Measurements from ENCODE around the gene DPP9.

DPP9 gene

DNA sequence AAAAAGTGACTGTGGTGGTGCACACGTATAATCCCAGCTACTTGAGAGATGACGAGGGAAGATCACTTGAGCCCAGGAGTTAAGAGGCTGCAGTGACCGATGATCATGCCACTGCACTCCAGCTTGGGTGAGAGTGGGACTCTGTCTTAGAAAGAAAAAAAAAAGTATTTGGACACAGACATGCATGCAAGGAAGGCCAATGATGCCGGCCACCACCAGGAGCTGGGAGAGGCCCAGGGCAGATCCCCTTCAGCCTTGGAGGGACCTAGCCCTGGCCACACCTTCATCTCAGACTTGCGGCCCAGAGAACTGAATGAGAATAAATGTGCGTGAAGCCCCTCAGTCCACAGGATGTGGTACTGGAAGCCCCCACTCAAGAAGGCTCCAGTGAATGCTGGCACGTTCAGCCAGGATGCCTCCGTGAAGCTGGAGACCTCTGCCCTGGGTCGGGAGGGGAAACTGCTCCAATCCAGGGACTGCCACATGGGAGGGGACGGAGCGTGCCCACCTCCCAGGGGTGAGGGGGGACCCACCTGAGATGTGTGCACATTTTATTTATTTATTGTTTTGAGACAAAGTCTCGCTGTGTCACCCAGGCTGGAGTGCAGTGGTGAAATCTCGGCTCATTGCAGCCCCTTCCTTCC, 69.7 kb downstream of the DPP9 start:
- no peak for DNase-seq

GRCh38 chr19:4652075-4652474, 71.6 kb downstream of the DPP9 start:
- no peak for DNase-seq

GRCh38 chr19:4650159-4650558, 73.5 kb downstream of the DPP9 start:
- DNase-seq = no peak

DNA sequence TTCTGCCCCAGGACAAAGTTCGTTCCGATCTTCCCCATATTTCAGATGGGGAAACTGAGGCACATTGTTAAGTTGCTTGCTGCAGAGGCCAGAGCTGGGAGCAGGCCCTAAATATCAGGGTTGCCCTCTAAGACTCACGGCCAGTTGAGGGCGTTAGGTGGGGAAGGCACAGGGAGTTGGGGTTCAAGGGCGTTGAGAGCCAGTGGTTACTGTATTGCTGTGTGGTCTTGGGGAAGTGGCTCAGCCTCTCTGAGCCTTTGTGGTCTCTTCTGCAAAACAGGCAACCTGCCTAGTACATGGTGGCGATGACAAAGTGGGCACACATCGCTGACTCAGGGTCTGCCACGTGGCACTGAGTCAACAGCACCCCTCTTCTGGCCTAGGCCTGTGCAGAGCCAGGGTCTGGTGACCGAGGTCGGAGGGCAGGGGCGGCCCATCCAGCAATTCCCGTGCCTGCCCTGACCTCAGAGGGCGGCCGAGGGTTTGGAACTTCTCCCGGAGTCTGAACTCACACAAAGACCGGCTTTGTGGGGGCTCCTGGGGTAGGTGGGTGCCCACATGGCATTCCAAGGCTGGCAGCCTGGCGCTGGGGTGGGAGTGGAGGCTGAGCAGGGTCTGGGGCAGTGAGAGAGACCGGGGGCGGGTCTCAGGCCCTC, 74.1 kb downstream of the DPP9 start:
- DNase-seq = no peak

DNA sequence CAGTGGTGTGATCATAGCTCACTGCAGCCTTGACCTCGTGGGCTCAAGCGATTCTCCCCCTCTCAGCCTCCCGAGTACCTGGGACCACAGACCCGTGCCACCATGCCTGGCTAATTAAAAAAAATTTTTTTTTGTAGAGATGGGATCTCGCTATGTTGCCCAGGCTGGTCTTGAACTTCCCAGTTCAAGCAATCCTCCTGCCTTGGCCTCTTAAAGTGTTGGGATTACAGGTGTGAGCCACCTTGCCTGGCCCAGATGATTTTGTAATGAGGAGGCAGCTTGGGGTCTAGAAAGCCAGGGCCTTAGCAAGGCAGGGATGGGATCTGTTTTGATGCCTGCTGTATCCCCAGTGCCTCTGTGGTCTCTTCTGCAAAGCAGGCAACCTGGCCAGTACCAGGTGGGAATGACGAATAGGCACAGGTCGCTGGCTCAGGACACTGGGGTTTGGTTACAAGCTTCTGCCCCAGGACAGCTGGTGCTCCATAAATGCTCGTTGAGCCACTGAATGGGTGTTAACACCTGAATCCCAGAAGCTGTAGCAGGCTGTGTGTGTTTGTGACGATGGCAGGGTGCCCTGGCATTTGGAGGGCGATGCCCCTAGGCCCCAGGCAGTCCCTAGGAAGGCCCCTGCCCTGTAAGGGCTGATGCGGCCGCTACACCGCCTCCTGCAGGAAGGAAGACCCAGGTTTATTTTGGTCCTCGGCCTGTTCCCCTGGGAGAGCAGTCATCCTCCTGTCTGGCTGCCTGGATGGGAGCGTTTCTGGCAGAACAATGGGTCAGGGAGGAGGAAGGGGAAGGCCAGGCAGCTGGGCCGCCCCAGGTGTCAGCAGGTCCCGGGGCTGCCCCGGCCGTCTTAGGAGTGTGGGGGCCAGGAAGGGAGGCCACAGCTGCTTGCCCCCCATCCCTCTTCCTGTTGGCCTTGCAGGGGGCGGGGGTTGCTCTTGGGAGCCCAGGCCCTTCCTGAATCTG, 75.7 kb downstream of the DPP9 start:
- peak; percentile 83 for DNase-seq

DNA sequence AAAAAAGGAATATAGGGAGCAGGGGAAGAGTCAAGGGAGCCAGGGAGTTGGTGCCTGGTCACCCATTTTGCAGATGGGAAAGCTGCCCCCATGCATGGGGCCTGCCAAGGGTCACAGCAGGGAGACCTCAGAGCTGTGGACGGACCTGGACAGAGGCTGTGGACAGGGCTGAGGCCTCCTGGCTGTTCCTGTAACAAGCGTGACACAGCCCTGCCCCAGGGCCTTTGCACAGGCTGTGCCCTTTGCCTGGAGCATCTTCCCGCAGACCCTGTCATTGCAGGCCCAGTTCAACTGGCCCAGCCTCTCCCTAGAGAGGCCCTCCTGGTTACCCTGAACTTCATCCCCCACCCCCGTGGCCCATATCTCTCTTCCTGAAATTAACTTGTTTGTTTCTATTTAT, 77.9 kb downstream of the DPP9 start:
- no peak for DNase-seq

GRCh38 chr19:4642625-4643024, 81.0 kb downstream of the DPP9 start:
- DNase-seq = no peak

DNA sequence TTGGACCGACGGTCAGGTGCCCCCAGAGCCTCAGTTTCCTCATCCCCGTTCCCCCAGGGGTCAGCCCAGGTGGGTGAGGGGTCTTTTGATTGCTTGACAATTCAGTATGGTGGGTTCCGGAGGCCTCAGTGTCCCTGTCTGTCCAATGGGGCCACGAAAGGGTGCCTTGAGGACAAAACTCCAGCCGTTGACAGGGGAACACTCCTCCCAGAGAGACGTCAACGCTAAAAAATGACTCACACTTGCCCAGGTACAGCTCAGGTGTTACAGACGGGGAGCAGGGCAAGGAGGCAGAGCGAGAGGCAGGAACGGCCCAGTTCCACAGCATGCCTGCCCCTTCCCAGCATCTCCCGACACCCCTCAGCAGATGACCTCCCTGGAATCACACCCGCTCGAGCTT, 82.5 kb downstream of the DPP9 start:
- no peak for DNase-seq

GRCh38 chr19:4640247-4641000, 83.2 kb downstream of the DPP9 start:
- no peak for DNase-seq

- peak; percentile 61 for DNase-seq
Measured at GRCh38 chr19:4639531-4640246, 84.0 kb downstream of the DPP9 start.

DNA sequence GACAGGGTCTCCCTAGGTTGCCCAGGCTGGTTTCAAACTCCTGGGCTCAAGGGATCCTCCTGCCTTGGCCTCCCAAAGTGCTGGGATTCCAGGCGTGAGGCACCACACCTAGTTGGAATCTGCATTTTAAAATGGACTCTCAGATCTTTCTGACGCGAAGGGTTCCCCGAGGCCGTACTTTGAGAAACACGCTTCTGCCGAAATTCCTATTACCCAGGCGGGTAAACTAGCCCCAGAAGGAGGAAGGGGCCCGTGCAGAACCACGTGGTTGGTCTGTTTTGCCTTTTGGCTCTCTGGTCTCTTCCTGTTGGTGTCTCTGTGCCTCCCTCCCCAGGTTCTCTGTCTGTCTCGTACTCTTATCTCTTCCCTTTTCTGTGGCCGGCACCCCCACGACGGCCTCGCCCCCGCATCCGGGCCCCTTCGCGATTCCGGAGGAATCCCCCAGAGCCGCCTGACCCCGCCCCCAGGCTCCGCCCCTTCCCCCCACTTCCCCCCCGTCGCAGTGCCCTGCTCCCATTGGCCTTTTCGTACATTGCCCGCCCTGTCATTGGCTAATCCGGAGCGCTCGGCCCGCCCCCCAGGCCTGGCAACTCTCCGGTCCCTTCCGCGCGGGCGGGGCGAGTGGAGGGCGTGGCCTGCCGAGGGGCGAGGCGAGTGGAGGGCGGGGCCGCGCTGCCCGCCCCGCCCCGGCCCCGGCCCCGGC, 84.7 kb downstream of the DPP9 start, which contains the start of gene TNFAIP8L1:
TNFAIP8L1 (plus strand) TSS at position 689 of the 703 bp plus-strand sequence. CDS start 12,354 bp downstream, outside the sequence.
- DNase-seq = peak; percentile 97

- DNase-seq = peak; percentile 71
Measured at GRCh38 chr19:4638317-4638716, 85.3 kb downstream of the DPP9 start.

GRCh38 chr19:4636761-4637160, 86.9 kb downstream of the DPP9 start:
- no peak for DNase-seq

- DNase-seq = peak; percentile 82
Measured at GRCh38 chr19:4636151-4636717, 87.4 kb downstream of the DPP9 start.

DNA sequence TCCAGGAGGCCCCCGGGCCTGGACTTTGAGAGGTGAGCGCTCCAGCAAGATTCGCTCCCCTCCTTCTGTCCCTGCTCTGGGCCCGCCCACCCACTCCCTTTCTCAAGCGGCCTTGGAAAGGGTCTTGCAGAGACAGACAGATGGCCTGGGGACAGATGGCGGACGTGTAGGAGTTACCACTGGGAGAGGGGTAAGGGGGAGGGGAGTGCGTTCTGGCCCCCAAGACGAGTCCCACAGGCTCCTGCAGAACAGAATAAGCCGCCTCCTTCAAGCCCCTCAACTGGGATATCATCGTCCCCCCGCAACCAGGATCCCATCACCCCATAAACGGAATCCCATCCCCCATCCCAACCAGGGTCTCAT, 87.9 kb downstream of the DPP9 start:
- DNase-seq = no peak

GRCh38 chr19:4633140-4633967, 90.3 kb downstream of the DPP9 start:
- peak; percentile 62 for DNase-seq

Measured in right hindlimb (tissue), 1 donor.